NCI-H2107 treated with DMSO at 0.1 percent for 48 hours (cell line): ENCODE results near the gene NOTCH2.
"Not testable (repeated sequence)": the region's sequence is repeated elsewhere in the genome, so short reads cannot be mapped to it uniquely, and the experiment has no call there.

Source experiments
- DNase-seq: peaks from one replicate; lab custom pipeline; 2025; ENCODE audit not compliant: unreplicated experiment; lab: John Stamatoyannopoulos, UW

NOTCH2 gene

DNA sequence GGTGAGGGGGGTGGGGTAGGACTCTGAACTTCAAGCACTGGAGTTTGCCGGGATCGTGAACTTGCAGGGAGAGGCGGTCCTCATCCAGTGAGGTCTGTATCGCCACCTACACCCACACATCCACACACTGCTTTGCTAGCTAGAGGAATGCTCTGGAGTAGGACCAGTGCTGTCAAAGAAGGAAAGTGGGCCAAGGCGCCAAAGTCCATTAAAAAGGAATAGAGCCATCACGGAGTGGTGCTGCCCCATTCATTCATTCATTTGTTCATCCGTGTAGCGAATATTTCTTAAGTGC, 405 bp upstream of the NOTCH2 start:
- DNase-seq: not testable (repeated sequence)

DNA sequence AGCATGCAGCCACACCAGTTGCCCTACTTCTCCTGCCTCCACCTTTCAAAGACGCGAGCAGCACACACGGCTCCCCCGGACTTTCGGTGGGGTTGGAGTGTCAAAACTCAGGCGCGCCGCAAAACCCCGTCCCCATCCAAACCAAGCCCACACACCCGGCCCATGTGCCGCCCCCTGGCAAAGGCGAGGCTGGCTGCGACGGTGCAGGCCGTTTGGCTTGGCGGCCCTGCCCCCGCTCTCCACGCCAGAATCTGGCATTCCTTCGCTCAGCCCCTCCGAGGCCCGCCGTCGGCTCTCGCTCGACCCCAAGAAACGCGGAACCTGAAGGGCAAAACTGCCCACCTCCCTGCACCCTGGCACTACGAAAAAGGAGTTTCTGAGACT, 787 bp downstream of the NOTCH2 start:
- not testable (repeated sequence) for DNase-seq

DNA sequence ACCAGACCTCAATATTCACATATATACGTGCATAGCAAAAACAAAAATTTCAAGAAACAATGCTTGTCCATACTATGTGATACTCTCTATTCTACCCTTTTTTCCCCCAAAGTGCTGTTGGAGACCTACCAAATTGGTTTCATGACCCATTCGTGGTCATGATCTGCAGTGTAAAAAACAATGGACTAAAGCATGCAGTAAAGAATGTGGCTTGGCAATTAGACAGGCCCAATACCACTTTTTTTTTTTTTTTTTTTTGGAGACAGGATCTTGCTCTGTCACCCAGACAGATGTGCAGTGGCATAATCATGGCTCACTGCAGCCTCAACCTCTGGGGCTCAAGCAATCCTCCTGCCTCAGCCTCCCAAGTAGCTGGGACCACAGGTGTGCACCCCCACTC, 21.3 kb downstream of the NOTCH2 start:
- not testable (repeated sequence) for DNase-seq

GRCh38 chr1:120041771-120042170, 27.7 kb downstream of the NOTCH2 start:
- DNase-seq: not testable (repeated sequence)

DNA sequence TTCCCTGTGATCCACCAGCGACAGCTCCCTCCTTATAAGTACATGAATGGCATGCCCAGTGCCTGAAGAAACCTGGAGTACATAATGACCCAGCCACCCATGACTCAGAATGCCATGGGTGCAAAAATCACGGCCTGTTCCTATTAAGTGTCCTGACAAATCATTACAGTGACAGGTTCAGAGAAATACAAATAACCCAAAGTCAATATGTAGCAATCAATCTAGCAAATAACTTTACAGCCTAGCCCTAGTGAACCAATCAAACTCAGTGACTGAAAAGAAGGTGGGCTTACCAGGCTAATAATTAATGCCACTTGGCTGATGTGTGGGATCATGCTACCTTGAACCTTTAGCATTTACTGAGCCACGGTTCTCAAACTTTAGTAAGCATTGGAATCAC, 37.2 kb downstream of the NOTCH2 start:
- not testable (repeated sequence) for DNase-seq

GRCh38 chr1:120023791-120024190, 45.7 kb downstream of the NOTCH2 start:
- DNase-seq: not testable (repeated sequence)

DNA sequence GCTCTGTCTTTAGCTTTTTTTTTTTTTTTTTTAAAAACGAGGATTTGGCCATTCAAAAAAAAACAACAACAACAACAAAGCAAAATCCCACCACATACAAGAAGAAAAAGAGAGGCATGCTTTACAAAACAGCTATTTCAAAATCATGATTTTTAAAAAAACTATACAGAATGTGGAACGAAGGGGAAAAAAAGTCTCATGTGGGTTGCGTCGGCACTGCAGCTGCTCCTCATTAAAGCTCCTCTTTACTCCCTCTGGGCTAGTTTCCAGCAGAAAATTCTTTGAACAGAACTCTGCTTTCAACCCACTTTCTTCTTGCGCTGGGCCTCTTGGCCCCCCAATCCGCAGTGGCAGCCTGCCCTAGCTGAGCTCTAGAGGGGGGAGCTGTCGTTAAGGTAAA, 54.5 kb downstream of the NOTCH2 start:
- DNase-seq: not testable (repeated sequence)

- not testable (repeated sequence) for DNase-seq
Measured at GRCh38 chr1:120008320-120008719, 61.1 kb downstream of the NOTCH2 start.

GRCh38 chr1:120007850-120008249, 61.6 kb downstream of the NOTCH2 start:
- DNase-seq: not testable (repeated sequence)

- not testable (repeated sequence) for DNase-seq
Measured at GRCh38 chr1:120001035-120001434, 68.4 kb downstream of the NOTCH2 start.

DNA sequence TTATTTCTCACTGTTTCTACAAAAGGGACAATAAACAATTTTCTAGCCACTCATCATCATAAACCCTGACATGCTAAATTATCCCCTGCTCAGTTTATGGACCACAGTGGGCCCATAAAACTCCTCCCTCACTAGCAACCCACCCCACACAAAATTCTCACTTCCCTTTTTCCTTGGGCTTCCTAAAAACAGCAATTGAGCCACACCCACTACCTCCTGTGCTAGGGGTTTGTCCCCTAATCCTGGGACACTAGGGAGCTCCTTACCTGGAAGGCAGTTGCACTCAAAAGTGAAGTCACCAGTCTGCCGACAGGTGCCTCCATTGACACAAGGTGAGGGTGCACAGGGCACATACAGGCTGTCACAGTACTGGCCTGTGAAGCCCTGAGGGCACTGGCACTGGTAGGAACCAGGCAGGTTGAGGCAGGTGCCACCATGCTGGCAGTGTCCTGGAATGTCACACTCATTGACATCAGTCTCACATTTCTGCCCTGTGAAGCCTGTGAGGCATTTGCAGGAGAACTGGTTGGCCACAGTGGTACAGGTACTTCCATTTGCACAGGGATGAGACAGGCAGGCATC, 72.6 kb downstream of the NOTCH2 start:
- not testable (repeated sequence) for DNase-seq

DNA sequence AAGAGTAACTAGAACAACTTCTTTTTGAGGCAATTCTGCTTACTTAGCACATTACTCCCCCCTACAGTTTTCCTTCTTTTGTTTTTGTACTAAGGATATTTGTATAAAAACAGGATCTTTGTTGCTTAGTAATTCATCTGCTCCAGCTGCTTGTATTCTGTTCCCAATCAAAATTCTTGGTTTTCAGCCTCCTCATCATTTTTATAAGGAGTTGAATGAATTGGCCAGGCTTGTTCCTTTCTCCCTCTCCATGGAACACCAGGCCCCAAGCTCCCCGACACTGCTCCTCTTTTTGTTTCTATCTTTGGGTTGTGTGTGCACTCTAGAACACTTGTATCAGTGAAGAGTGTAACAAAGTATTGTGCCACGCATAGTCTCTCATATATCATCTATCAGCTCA, 73.5 kb downstream of the NOTCH2 start:
- not testable (repeated sequence) for DNase-seq

DNA sequence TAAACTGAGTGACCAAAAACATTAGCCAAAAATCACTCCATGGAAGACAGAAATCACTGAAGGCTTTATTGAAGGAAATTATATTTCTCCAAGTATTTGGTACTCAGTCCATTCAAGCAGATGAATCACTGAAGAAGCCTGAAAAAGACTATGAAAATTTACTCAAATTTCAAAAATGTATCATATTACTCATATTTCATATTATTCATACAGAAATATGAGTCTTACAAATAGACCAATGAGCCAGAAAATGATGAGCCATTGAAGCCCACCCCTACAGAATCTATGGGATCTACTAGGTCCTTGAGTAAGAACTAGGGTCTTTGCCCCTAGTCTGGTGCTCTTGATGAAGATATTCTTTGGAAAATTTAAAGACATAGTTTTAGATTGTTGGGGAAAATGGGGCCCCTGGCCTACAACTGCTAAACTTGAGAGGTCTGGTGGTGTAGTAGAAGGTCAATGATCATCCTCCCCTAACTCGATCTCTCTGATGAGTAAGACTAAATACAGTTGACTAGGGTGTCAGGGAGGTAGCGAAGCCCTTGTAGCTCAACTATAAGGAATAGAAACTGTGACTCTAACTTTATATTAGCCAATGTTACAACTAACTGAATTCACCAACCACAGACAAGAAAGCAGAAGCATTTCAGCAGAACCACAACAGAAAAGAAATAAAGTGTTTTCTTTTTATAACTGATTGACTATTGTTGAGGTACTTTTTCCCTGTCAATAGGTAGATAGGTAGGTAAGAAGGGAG, 81.0 kb downstream of the NOTCH2 start:
- no peak for DNase-seq

GRCh38 chr1:119987686-119988085, 81.8 kb downstream of the NOTCH2 start:
- DNase-seq: no peak

GRCh38 chr1:119987112-119987511, 82.3 kb downstream of the NOTCH2 start:
- DNase-seq: no peak

DNA sequence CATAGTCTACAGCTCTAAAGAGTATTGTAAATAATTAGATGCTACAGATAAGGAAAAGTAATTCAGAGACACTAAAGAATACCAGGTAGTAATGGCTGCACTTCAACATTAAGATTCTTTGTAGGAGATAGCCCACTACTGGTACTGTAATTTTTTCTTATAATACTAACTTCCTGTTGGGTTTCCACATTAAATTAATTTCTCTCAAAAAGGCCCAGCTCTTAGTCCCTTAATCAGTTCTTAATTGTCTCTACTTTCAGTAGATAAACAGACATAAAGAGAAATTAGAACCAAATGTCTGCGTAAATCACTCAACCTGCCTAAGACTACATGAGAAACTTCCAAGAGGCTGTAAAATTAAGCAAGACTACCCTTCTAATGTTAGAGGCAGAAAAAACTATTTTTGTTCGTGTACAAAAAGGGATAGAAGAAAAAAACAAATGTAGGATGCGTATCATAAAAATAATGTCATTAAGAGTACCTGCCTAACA, 83.4 kb downstream of the NOTCH2 start:
- no peak for DNase-seq

- DNase-seq: no peak
Measured at GRCh38 chr1:119984771-119985170, 84.7 kb downstream of the NOTCH2 start.

- DNase-seq: no peak
Measured at GRCh38 chr1:119981986-119982815, 87.3 kb downstream of the NOTCH2 start.

- DNase-seq: no peak
Measured at GRCh38 chr1:119981496-119981895, 88.0 kb downstream of the NOTCH2 start.

DNA sequence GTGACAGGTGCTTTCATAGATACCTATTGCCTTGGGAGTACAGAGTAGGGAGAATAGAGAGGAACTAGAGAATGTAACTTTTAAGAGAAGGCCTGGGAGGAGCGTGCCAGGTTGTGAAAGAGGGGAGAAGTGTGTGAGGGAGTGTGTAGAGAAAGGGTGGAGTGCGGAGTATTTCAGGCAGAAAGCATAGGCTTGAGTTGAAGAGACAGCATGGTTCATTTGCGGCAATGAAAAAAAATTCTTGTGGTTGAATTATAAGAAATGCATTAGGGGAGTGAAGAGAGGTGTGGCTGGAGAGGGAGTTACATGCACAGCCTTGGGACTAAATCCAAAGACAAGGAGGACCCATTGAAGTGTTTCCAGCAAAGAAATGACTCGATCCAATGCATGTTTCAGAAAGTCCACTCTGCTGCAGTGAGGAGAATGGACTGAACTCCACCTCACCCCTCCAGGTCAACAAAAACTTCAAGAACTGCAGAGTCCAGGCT, 91.4 kb downstream of the NOTCH2 start:
- peak; percentile 69 for DNase-seq

DNA sequence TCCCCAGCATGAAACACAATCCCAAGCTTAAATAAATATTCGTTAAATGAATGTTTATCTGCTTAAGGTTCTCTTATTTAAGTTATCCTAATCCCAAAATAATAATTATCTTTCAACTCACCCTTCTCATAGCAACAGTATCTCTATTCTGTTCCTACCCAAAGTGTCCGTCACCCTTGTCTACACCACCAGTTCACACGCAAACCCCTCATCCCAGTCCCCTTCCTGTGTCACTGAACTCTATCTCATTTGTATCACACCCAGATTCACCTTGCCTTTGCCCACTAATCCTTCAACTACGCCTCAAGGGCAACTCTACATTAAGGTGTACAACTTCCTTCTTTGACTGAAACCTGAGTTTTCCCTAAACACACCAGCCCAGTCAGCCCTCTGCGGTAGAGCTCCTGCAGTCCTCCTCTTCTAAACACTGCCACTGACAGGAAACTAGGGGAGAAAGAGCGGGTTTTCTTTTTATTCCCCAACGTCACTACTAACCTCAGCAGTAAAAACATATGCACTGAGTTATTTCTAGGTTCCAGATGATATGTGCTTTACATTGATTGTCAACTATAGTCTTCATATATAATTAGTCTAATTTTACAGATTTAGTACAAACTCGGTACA, 92.2 kb downstream of the NOTCH2 start:
- DNase-seq: not testable (repeated sequence)
